ENCODE data around the gene CAPN11. TPM values are rescaled to one million over a fixed set of nuclear protein-coding genes. Genes with fewer than 3 reads are reported as not detected.

CAPN11 gene
- total RNA-seq, 2 donors from 2014 or later, result 0.16 to 0.44 TPM

DNA sequence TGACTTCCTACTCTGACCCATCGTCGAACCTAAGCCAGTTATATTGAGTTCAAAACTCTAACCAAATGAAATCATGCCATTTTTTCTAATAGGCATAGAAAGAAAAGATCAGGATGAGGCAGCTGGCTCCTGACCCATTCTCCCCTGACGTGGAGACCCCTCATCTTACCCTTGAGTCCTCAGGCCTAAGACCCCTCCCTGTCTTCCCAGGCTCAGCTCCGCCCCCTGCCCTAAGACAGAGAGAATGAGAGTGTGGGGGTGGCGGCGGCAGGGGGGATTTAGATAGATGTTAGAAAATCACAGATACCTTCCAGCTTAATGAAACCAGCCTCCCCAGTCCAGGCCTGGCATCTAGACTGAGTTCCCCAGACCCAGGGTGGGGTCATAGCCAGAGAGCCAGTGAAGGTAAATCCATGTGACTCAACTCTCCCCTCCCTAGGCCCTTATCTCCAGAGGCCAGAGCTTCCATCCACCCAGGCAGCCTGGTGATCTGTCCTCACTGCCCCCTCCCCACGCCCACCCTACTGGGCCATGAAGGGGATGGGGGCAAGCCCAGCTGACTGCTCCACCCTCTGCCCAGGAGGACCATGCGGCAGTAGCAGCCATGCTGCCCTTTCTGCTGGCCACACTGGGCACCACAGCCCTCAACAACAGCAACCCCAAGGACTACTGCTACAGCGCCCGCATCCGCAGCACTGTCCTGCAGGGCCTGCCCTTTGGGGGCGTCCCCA lies 24.5 kb upstream of the CAPN11 start:
- no peak overlapping the region for H3K4me3 ChIP-seq
- peaks cover 0 to 13% of the 10 kb centered on the region in 2 donors for H3K4me1 ChIP-seq
- DNase-seq (ENCODE audit: low spot score), result no peak
- H3K36me3 ChIP-seq, result peaks cover 31% of the 10 kb centered on the region
- TF ChIP-seq, protein P1, sequence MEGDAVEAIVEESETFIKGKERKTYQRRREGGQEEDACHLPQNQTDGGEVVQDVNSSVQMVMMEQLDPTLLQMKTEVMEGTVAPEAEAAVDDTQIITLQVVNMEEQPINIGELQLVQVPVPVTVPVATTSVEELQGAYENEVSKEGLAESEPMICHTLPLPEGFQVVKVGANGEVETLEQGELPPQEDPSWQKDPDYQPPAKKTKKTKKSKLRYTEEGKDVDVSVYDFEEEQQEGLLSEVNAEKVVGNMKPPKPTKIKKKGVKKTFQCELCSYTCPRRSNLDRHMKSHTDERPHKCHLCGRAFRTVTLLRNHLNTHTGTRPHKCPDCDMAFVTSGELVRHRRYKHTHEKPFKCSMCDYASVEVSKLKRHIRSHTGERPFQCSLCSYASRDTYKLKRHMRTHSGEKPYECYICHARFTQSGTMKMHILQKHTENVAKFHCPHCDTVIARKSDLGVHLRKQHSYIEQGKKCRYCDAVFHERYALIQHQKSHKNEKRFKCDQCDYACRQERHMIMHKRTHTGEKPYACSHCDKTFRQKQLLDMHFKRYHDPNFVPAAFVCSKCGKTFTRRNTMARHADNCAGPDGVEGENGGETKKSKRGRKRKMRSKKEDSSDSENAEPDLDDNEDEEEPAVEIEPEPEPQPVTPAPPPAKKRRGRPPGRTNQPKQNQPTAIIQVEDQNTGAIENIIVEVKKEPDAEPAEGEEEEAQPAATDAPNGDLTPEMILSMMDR (IDR thresholded peaks at IDR 0.05), result no peak
- H3K27ac ChIP-seq, result no peak overlapping the region
- no peaks in the 10 kb centered on the region for H3K9me3 ChIP-seq
- H3K27me3 ChIP-seq, result no peaks in the 10 kb centered on the region

DNA sequence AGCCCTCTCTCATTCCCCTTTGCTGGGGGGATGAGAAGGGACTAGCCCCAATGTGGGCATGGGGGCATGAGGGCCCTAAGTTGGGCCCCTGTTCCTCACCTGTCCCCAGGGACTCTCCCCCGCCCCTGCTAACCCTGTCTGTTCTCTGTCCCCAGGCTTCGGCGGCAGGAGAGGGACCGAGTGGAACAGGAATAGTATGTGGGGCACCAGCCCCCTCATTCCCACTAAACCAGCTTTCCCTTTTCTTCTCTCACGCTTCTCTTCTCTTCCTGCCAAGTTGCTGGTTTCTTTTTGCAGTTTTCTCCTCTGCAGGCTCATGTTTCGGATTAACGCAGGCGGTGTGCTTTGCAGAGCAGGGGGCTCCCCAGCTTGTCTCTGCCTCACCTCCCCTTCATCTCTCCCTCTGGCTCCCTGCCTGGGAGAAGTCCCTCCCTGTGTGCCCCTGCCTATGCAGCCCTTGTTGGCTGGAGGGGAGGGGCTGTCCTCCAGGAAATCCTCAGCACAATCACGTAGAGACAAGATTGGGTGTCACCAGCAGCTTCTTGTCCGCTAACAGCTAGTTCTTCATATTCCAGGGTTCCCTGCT lies 23.4 kb upstream of the CAPN11 start:
- Histone ChIP-seq H3K27ac (no peak overlapping the region), H3K9me3 (no peaks in the 10 kb centered on the region), H3K27me3 (no peaks in the 10 kb centered on the region), H3K4me1 (peaks cover 0 to 13% of the 10 kb centered on the region in 2 donors), H3K36me3 (peaks cover 43% of the 10 kb centered on the region), H3K4me3 (no peak overlapping the region)
- DNase-seq (ENCODE audit: low spot score), result no peak
- TF ChIP-seq, protein P1 (IDR thresholded peaks at IDR 0.05), result no peak

DNA sequence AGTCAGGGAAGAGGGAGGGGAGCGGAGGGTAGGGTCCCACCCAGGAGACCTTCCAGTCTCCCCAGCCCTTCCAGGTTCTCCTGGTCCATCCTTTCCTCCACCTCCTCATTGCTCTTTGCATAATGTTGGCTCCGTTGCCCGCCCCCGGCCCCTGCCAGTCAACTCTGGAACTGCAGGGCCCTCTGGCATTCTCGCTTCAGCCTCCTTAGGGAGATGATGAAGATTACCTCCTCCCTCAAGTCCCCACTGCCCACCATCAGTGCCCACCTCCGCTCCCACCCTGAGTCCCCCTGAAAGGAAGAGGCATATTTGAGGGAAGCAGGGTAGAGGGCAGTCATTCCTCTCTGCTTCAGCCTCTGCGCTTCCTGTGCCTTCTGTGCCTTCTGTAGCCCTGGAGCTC lies 22.7 kb upstream of the CAPN11 start:
- Histone ChIP-seq H3K9me3 (no peaks in the 10 kb centered on the region), H3K4me3 (no peak overlapping the region), H3K27ac (no peak overlapping the region), H3K36me3 (peaks cover 49% of the 10 kb centered on the region), H3K27me3 (no peaks in the 10 kb centered on the region), H3K4me1 (peaks cover 0 to 13% of the 10 kb centered on the region in 2 donors)
- TF ChIP-seq, protein P1 (IDR thresholded peaks at IDR 0.05), result no peak
- DNase-seq (ENCODE audit: low spot score), result no peak

DNA sequence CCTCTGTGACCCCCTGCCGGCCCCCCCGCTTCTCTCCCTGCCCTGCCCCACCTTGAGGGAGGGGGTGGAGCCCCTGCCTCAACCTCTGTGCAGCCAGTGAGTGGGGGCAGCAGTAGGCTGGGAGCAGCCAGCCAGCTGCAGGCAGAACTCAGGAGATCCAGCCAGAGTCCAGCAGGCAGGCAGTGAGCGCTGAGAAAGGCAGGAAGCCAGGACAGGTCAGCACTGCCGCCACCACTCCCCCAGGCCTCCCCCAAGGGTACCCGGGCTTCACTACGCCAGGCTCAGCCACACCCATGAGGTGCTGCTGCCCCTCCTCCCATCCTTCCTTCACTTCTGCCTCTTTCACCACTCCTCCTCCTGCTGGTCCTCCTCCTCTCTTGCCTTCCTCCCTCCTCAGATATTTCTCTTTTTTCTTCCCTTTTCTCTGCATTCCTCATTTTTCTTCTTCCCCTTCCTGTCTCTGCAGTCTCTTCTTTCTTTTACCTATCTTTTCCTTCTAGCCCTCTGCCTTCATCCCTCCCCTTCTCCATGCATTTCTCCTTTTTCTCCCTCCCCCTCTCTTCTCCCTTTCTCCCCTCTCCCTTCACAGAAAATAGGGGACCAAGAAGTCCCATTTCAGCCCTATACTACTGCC lies 19.8 kb upstream of the CAPN11 start:
- DNase-seq (ENCODE audit: low spot score), result no peak
- Histone ChIP-seq H3K36me3 (peaks cover 53% of the 10 kb centered on the region), H3K4me3 (no peak overlapping the region), H3K27ac (no peak overlapping the region), H3K27me3 (no peaks in the 10 kb centered on the region), H3K4me1 (peaks cover 0 to 1% of the 10 kb centered on the region in 2 donors), H3K9me3 (no peaks in the 10 kb centered on the region)
- TF ChIP-seq, protein P1 (IDR thresholded peaks at IDR 0.05), result no peak

DNA sequence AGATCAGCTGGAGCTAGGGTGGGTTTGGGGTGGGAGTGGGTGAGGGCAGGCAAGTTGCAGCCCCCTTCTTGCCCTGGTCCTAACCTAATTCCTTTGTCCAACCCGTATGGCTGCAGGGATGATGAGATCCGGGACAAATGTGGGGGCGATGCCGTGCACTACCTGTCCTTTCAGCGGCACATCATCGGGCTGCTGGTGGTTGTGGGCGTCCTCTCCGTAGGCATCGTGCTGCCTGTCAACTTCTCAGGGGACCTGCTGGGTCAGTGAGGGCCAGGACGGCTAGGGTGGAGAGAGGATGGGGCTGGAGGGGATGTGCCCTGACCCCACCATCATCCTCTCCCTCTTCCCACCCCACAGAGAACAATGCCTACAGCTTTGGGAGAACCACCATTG lies 19.3 kb upstream of the CAPN11 start:
- H3K4me3 ChIP-seq, result no peak overlapping the region
- no peak overlapping the region for H3K27ac ChIP-seq
- TF ChIP-seq, protein P1 (IDR thresholded peaks at IDR 0.05), result no peak
- no peaks in the 10 kb centered on the region for H3K27me3 ChIP-seq
- H3K36me3 ChIP-seq, result peaks cover 53% of the 10 kb centered on the region
- H3K4me1 ChIP-seq, result no peaks in the 10 kb centered on the region
- no peaks in the 10 kb centered on the region for H3K9me3 ChIP-seq
- DNase-seq (ENCODE audit: low spot score), result no peak

Measured in right atrium auricular region (tissue), 2 donors.